Endothelial cell of umbilical vein (primary cell): ENCODE results near the gene TTC33. TPM values are rescaled to one million over a fixed set of nuclear protein-coding genes. Genes with fewer than 3 reads are reported as not detected.

Experiments
- BruUV-seq: library from RNA; stranded (reverse); fragments of 400-500 nt; replicated peaks from 2 replicates; lab custom pipeline; 2021; lab: Mats Ljungman, UMichigan
- CTCF ChIA-PET: fragments of 300-600, 350-600 bp; sonication (Branson Sonifier 250); formaldehyde crosslinking; loops from one replicate; lab custom pipeline; 2021; ENCODE audit warnings: antibody characterized with exemption, inconsistent platforms; lab: Charles Lee
- POLR2A ChIA-PET: fragments of 300-600, 350-600 bp; sonication (Branson Sonifier 250); formaldehyde crosslinking; loops from one replicate; lab custom pipeline; 2021; ENCODE audit warnings: antibody characterized with exemption, inconsistent platforms; lab: Charles Lee
- DNase-seq: peaks from one replicate; pipeline ENCODE4 v3.0.0-alpha.2; 2011; ENCODE audit warnings: low read depth, low spot score
- FAIRE-seq: peaks from 2 replicates; lab custom pipeline; 2011; peaks lifted over from hg19 to GRCh38; lab: Jason Lieb, UNC
- H2AFZ ChIP-seq: 2 replicates; pipeline ENCODE4 v1.6.0; 2012; ENCODE audit warnings: low read depth, low read length, control low read depth, inconsistent platforms
- H3K27ac ChIP-seq: 2 replicates; pipeline ENCODE4 v1.5.1; 2011; ENCODE audit warnings: low read depth, mild to moderate bottlenecking, control low read depth, low read length, moderate library complexity; ENCODE audit not compliant: insufficient read depth
- H3K27me3 ChIP-seq, 2 experiments: 2 replicates each; pipeline versions ENCODE4 v1.6.0 to v1.6.1; 2011; ENCODE audit warnings: low read length in 2 of 2, mixed read lengths in 1 of 2; ENCODE audit not compliant: control insufficient read depth in 2 of 2, insufficient read depth in 2 of 2
- H3K36me3 ChIP-seq, 2 experiments: 2 replicates in 1 of 2; 3 replicates in 1 of 2; pipeline ENCODE4 v1.5.1; 2011; ENCODE audit warnings: low read length in 2 of 2, mild to moderate bottlenecking in 1 of 2, moderate library complexity in 1 of 2; ENCODE audit not compliant: control insufficient read depth in 2 of 2, insufficient read depth in 2 of 2; ENCODE audit errors: extremely low read depth in 1 of 2
- H3K4me1 ChIP-seq: 3 replicates; pipeline ENCODE4 v1.5.1; 2011; ENCODE audit warnings: mild to moderate bottlenecking, low read length; ENCODE audit not compliant: control insufficient read depth, insufficient read depth; ENCODE audit errors: extremely low read depth
- H3K4me2 ChIP-seq: 2 replicates; pipeline ENCODE4 v1.6.1; 2011; ENCODE audit warnings: low read length, control low read depth, mixed read lengths; ENCODE audit not compliant: insufficient read depth
- H3K4me3 ChIP-seq, 3 experiments: fragments of 200-600 bp in 1 of 3; sonication (generic), shearing (Covaris generic) in 1 of 3; replicated peaks in 1 of 3; 2 replicates each; pipeline ENCODE4 v1.5.1; 2011 to 2016; ENCODE audit warnings: control low read depth in 3 of 3, low read length in 3 of 3, mild to moderate bottlenecking in 2 of 3, inconsistent platforms in 1 of 3, low read depth in 1 of 3, moderate library complexity in 1 of 3; ENCODE audit not compliant: insufficient read depth in 1 of 3
- H3K79me2 ChIP-seq: 2 replicates; pipeline ENCODE4 v1.6.0; 2012; ENCODE audit warnings: low read length, inconsistent platforms; ENCODE audit not compliant: control insufficient read depth, insufficient read depth
- H3K9ac ChIP-seq: replicated peaks from 2 replicates; pipeline ENCODE3; 2011; ENCODE audit warnings: low read length, control low read depth; ENCODE audit not compliant: insufficient read depth; ENCODE audit errors: extremely low read depth
- H3K9me1 ChIP-seq: replicated peaks from 3 replicates; pipeline ENCODE4 v1.6.0; 2011; ENCODE audit warnings: mild to moderate bottlenecking, low read length; ENCODE audit not compliant: control insufficient read depth, insufficient read depth; ENCODE audit errors: extremely low read depth
- H3K9me3 ChIP-seq: replicated peaks from 2 replicates; pipeline ENCODE4 v1.5.1; 2012; ENCODE audit warnings: low read length, inconsistent platforms; ENCODE audit not compliant: control insufficient read depth, insufficient read depth
- H4K20me1 ChIP-seq: replicated peaks from 2 replicates; pipeline ENCODE3; 2011; ENCODE audit warnings: mild to moderate bottlenecking, low read length; ENCODE audit not compliant: control insufficient read depth, insufficient read depth; ENCODE audit errors: extremely low read depth
- CTCF ChIP-seq, 2 donors: IDR thresholded peaks; 1 replicate in 1 of 2; 2 replicates in 1 of 2; pipeline ENCODE4 v1.5.1; 2011; ENCODE audit warnings: low read length in 2 of 2, mild to moderate bottlenecking in 2 of 2, moderate library complexity in 2 of 2, control low read depth in 1 of 2, inconsistent platforms in 1 of 2, low read depth in 1 of 2; ENCODE audit not compliant: insufficient read depth in 1 of 2; ENCODE audit errors: extremely low read depth in 1 of 2
- EZH2 ChIP-seq: IDR thresholded peaks from 2 replicates; pipeline ENCODE4 v1.6.1; 2012; ENCODE audit warnings: borderline replicate concordance, low read depth, mild to moderate bottlenecking, moderate library complexity, low read length, inconsistent platforms; ENCODE audit not compliant: severe bottlenecking
- FOS ChIP-seq: IDR thresholded peaks from 2 replicates; pipeline ENCODE4 v1.6.1; 2011; ENCODE audit warnings: mild to moderate bottlenecking, low read length, moderate library complexity, borderline replicate concordance; ENCODE audit not compliant: insufficient read depth
- GATA2 ChIP-seq: IDR thresholded peaks from 2 replicates; pipeline ENCODE4 v1.7.0; 2011; ENCODE audit warnings: low read depth, mild to moderate bottlenecking, moderate library complexity, mixed read lengths, low read length; ENCODE audit not compliant: insufficient read length, insufficient read depth
- JUN ChIP-seq: IDR thresholded peaks from 2 replicates; pipeline ENCODE4 v1.6.1; 2011; ENCODE audit warnings: borderline replicate concordance, low read depth; ENCODE audit not compliant: insufficient read length, insufficient read depth
- MAX ChIP-seq: IDR thresholded peaks from 2 replicates; pipeline ENCODE4 v1.6.1; 2011; ENCODE audit not compliant: insufficient read depth, insufficient read length
- MYC ChIP-seq: IDR thresholded peaks from one replicate; pipeline ENCODE4 v1.6.1; 2011; ENCODE audit warnings: mild to moderate bottlenecking, low read depth, low read length
- POLR2A ChIP-seq: IDR thresholded peaks from 2 replicates; pipeline ENCODE4 v1.6.1; 2012; ENCODE audit warnings: low read depth, mild to moderate bottlenecking, control low read depth, low read length
- POLR2AphosphoS5 ChIP-seq: IDR thresholded peaks from 2 replicates; pipeline ENCODE4 v1.6.1; 2012; ENCODE audit warnings: low read depth, mild to moderate bottlenecking, control low read depth, low read length, moderate library complexity; ENCODE audit not compliant: insufficient read depth
- dilution Hi-C: fragments of 300-500 bp; cut with MboI; formaldehyde crosslinking; loops from one replicate; pipeline ENCODE4 v1.15.0; 2019; ENCODE audit warnings: low sequenced_read_pairs; ENCODE audit not compliant: extremely low pct_ligation_motif_present
- intact Hi-C: fragments of 100-400 bp; cut with micrococcal nuclease; formaldehyde crosslinking; loops from one replicate; pipeline ENCODE4 v1.10.0; 2022
- polyA plus RNA-seq, 4 experiments: library from polyadenylated mRNA; depleted of rRNA in 3 of 4; stranded (reverse) in 3 of 4; unstranded in 1 of 4; fragments of >200 nt; gene quantifications; 2 replicates each; pipeline versions ENCODE4 v1.2.1 to v1.2.3, GENCODE V29; 2011 to 2012; ENCODE audit warnings: missing spikeins in 1 of 4
- total RNA-seq: library from RNA; stranded (reverse); gene quantifications from 2 replicates; pipeline ENCODE4 v1.2.3, GENCODE V29; 2021

Gene TTC33
- total and polyA plus RNA-seq, 2 donors (not counting 3 experiments of a cell fraction or from before 2014, with no cell fraction given), result 2.2 to 11.7 TPM

- FAIRE-seq (no peak), DNase-seq (no peak)
- POLR2A ChIA-PET, result no interaction called here
- no peak overlapping the region for H3K9ac ChIP-seq
- H4K20me1 ChIP-seq, result peaks cover 2% of the 10 kb centered on the region
- peaks cover 5 to 23% of the 10 kb centered on the region in 2 experiments for H3K36me3 ChIP-seq
- no peaks in the 10 kb centered on the region for H3K4me1 ChIP-seq
- no peak overlapping the region for H2AFZ ChIP-seq
- TF ChIP-seq POLR2AphosphoS5, result no peak
- no peak for TF ChIP-seq JUN
- no peak for TF ChIP-seq POLR2A
- TF ChIP-seq FOS, result no peak
- TF ChIP-seq EZH2, result no peak
- no peak for TF ChIP-seq MAX
- TF ChIP-seq CTCF (IDR thresholded peaks at IDR 0.05; ENCODE audit: extremely low read depth in 1 of 2, insufficient read depth in 1 of 2, low read depth in 1 of 2, low read length in 2 of 2), result no peak
- no peak for TF ChIP-seq MYC
- no peak for TF ChIP-seq GATA2
- CTCF ChIA-PET, result interaction anchor here (1.0 to 2.0 kb wide), 3 partner anchors 17 to 47 kb away, joined by 3 to 7 read pairs (median 3); partner anchors contain the start of gene PRKAA1
- H3K4me3 ChIP-seq, result no peak overlapping the region
- H3K79me2 ChIP-seq, result peaks cover 33% of the 10 kb centered on the region
- no TSS peak for BruUV-seq
- no peak overlapping the region for H3K4me2 ChIP-seq
- H3K9me1 ChIP-seq, result no peaks in the 10 kb centered on the region
- H3K27me3 ChIP-seq, result no peaks in the 10 kb centered on the region
- dilution Hi-C loops (no loop called here), intact Hi-C loops (loop anchor here (2.0 to 5.0 kb wide), 2 partner anchors 22 to 103 kb away; no protein-coding TSS in a partner anchor)
- H3K9me3 ChIP-seq, result no peaks in the 10 kb centered on the region
- no peak overlapping the region for H3K27ac ChIP-seq
These were observed 18.9 kb upstream of the TTC33 start for GRCh38 chr5:40774623-40775022.
